Epithelial cell of esophagus (primary cell): ENCODE results near the gene GOLGA1.
"Not testable (repeated sequence)": the region's sequence is repeated elsewhere in the genome, so short reads cannot be mapped to it uniquely, and the experiment has no call there.

Source experiments
- DNase-seq: peaks from one replicate; pipeline ENCODE4 v3.0.0; 2010; ENCODE audit warnings: low read depth
- H3K4me3 ChIP-seq: 2 replicates; pipeline ENCODE4 v1.5.1; 2011; ENCODE audit warnings: mild to moderate bottlenecking, low read length, control low read depth
- TF ChIP-seq, protein P1 (sequence below): IDR thresholded peaks from 2 replicates; pipeline ENCODE4 v1.5.1; 2011; ENCODE audit warnings: low read depth, mild to moderate bottlenecking, low read length, control low read depth, inconsistent platforms; ENCODE audit not compliant: insufficient read depth; ENCODE audit errors: missing control alignments

Gene GOLGA1

DNA sequence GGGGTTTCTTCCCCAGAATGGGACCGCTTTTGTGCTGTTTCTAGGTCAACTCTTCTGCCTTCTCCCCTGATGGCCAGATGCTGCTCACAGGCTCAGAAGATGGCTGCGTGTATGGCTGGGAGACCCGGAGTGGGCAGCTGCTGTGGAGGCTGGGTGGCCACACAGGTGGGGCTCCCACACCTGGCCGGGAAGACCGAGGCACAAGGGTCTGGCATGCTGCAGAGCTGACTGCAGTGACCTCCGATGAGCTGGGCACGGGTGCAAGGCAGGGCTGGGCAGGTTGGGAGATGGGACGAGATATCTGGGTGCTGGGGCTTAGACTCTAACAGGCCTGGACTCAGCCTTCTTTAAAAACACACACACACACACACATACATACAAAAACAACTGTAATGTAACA is 86.7 kb downstream of the GOLGA1 start:
- TF ChIP-seq, protein P1, sequence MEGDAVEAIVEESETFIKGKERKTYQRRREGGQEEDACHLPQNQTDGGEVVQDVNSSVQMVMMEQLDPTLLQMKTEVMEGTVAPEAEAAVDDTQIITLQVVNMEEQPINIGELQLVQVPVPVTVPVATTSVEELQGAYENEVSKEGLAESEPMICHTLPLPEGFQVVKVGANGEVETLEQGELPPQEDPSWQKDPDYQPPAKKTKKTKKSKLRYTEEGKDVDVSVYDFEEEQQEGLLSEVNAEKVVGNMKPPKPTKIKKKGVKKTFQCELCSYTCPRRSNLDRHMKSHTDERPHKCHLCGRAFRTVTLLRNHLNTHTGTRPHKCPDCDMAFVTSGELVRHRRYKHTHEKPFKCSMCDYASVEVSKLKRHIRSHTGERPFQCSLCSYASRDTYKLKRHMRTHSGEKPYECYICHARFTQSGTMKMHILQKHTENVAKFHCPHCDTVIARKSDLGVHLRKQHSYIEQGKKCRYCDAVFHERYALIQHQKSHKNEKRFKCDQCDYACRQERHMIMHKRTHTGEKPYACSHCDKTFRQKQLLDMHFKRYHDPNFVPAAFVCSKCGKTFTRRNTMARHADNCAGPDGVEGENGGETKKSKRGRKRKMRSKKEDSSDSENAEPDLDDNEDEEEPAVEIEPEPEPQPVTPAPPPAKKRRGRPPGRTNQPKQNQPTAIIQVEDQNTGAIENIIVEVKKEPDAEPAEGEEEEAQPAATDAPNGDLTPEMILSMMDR, result no peak
- no peak overlapping the region for H3K4me3 ChIP-seq
- no peak for DNase-seq

DNA sequence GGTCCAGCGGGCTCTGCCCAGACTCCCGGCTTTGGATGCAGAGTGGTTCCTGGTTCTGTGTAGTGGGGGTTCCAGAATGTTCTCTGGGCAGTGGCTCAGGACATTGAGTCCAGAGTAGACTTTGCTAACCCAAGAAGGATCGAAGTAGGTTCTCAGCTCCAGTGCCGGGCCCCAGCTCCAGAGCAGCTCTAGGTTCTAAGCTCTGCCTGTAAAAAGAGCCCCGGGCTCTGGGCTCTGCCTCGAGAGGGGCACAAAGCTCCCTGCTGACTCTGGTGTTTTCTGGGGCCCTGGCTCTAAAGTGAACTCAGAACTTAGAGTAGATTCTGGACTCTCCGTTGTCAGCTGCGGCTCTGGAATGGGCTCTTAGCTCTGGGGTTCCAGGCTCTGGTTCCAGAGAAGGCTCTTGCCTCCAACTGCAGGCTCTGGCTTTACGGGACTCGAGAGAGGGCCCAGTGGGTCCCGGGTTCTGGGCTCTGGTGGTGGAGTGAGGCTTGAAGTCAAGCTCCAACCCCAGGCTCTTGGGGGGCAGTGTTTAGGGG is 87.2 kb downstream of the GOLGA1 start:
- TF ChIP-seq, protein P1, result no peak
- H3K4me3 ChIP-seq, result no peak overlapping the region

DNA sequence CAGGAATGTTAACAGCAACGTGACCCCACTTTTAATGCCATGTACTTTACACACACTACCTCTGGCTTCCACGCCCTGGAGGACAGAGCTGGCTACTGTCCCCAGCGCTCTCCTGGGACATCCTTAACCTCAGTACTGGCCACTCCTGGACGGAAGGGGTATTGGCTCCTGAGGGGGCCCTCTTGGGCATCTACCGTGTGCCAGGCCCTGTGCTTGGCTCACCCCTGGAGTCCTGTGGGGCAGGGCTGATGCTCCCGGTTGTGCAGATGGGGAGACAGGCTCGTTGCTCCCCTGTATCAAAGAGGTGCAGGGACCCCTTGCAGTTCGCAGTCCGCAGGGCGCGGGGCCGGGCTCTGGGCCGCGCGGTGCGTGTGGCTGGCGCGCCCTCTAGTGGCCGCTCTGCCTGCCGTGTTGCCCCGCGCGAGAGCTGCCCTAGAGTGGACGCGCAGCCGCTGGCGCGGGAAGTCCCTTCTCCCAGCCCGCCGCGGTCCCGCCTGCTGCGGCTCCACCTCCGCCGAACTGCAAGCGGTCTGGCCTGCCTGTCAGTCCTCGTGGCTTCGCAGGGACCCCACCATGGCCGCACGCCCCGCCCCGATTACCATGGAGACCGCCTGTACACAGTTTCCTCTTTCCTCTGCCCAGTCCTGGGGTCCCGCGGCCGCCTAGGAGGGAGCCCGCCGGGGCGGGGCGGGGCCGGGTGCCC is 87.9 kb downstream of the GOLGA1 start, which contains the start of gene WDR38:
Gene WDR38 (plus strand): TSS at position 632 of the 703 bp plus-strand sequence. CDS start 72 bp downstream, outside the sequence.
- H3K4me3 ChIP-seq, result peak within 1 kb of the TSS; percentile 39
- DNase-seq, result peak; percentile 66
- TF ChIP-seq, protein P1, result peak; percentile 68

More for the DNA sequence above, 87.2 kb downstream of the GOLGA1 start:
- no peak for DNase-seq

DNA sequence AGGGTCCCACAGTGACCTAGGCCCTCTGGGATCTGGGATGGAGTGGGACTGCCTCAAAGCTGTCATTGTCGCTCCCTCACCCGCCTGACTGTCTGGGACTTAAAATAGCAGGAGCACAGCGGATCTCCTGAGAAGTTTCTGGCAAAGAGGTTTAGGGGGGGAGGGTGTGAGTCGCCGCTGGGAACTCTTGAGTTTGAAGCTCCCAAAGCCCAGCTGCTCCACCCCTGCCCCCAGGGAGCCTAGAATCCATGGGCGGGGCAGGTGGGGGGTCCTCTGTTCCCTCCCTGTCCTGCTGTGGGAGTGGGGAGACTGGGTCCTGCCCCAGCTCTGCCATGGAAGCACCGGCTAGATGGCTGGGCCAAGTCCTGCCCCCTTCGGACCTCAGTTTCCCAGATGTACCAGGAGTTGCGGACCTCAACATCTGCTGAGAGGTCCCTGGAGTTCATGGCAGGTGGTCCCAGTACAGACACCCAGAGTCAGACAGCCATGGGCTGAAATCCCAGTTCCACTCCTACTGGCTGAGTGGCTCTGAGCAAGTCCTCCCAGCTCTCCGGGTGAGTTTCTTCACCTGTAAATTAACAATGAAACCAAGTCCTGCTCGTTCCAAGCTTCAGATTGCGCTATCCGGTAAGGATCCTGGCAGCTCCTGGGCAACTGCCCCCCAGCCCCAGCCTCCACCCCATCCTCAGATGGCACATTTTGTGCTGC is 88.6 kb downstream of the GOLGA1 start:
- H3K4me3 ChIP-seq, result no peak overlapping the region
- DNase-seq, result no peak
- TF ChIP-seq, protein P1, result no peak

DNA sequence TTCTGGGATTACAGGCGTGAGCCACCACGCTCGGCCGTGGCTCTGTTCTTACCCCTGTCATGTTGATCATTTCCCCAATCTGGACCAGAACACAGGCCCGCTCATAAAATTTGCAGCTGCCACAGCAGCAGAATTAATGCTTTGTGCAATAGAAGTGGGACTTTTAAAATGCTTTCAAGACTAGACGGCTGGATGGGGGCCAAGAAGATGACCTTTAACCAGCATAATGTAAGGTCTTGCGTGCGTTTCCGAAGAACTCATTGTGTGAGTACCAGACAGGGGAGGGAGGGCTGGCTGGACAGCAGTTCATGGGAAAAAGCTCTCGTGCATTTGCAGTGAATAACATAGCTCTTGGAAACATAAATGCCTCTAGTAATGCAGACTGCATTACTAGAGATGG is 91.1 kb downstream of the GOLGA1 start:
- H3K4me3 ChIP-seq, result no peak overlapping the region
- TF ChIP-seq, protein P1, result no peak
- no peak for DNase-seq

DNA sequence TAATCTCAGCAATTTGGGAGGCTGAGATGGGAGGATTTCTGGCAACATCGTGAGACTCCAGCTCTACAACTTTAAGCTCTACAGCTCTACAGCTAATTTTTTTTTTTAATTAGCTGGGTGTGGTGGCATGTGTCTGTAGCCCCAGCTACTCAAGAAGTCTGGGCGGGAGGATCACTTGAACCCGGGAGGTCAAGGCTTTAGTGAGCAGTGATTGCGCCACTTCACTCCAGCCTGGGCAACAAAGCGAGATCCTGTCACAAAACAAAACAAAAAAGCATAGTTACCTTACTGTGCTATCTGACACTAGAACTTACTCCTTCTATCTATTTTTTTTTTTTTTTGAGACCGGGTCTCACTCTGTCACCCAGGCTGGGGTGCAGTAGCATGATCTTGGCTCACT is 93.9 kb downstream of the GOLGA1 start:
- no peak overlapping the region for H3K4me3 ChIP-seq
- no peak for DNase-seq
- TF ChIP-seq, protein P1, result no peak

DNA sequence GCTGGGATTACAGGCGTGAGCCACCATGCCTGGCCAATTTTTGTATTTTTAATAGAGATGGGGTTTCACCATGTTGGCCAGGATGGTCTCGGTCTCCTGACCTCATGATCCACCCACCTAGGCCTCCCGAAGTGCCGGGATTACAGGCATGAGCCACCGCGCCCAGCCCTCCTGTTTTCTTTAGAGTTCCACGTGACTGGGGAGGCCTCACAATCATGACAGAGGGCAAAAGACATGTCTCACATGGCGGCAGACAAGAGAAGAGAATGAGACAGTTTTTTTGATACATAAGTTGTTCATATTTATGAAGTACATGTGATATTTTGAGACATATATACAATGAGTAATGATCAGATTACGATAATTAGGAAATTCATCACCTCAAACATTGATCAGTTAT is 94.4 kb downstream of the GOLGA1 start:
- not testable (repeated sequence) for H3K4me3 ChIP-seq, DNase-seq
